Breast epithelium (tissue), 3 donors: ENCODE measurements around the gene ATG2A.

Experiments
- POLR2A ChIP-seq: fragments of 450-650 bp; IDR thresholded peaks from one replicate; pipeline ENCODE4 v1.6.1; 2016; ENCODE audit warnings: antibody characterized with exemption, mild to moderate bottlenecking, moderate library complexity
- POLR2AphosphoS5 ChIP-seq, 3 donors: sonication (generic); formaldehyde crosslinking; IDR thresholded peaks; one replicate each; pipeline ENCODE4 v1.6.1; 2017; ENCODE audit warnings: antibody characterized with exemption in 3 of 3
- TF ChIP-seq, protein P1 (sequence below), 3 donors: fragments of 450-650 bp; IDR thresholded peaks; one replicate each; pipeline ENCODE4 v1.5.1; 2016 to 2017; ENCODE audit warnings: antibody characterized with exemption in 3 of 3, mild to moderate bottlenecking in 3 of 3, moderate library complexity in 3 of 3

- TF ChIP-seq, protein P1, sequence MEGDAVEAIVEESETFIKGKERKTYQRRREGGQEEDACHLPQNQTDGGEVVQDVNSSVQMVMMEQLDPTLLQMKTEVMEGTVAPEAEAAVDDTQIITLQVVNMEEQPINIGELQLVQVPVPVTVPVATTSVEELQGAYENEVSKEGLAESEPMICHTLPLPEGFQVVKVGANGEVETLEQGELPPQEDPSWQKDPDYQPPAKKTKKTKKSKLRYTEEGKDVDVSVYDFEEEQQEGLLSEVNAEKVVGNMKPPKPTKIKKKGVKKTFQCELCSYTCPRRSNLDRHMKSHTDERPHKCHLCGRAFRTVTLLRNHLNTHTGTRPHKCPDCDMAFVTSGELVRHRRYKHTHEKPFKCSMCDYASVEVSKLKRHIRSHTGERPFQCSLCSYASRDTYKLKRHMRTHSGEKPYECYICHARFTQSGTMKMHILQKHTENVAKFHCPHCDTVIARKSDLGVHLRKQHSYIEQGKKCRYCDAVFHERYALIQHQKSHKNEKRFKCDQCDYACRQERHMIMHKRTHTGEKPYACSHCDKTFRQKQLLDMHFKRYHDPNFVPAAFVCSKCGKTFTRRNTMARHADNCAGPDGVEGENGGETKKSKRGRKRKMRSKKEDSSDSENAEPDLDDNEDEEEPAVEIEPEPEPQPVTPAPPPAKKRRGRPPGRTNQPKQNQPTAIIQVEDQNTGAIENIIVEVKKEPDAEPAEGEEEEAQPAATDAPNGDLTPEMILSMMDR (IDR thresholded peaks at IDR 0.05) = no peak
- TF ChIP-seq POLR2A (no peak), POLR2AphosphoS5 (IDR thresholded peaks at IDR 0.05) (no peak)
Observed at GRCh38 chr11:64882243-64882642, 34.8 kb downstream of the ATG2A start.
